SU-DHL-6 (cell line): Measurements from ENCODE around the gene ZNF443.

ENCODE experiments used
- EZH2phosphoT487 ChIP-seq: fragments of 200-600 bp; sonication (generic), shearing (Covaris generic); conservative IDR thresholded peaks from 2 replicates; pipeline ENCODE4 v1.6.1; 2018; ENCODE audit warnings: mild to moderate bottlenecking, antibody characterized with exemption, low read length, moderate library complexity, mixed read lengths
- TF ChIP-seq, protein P1 (sequence below): fragments of 200-600 bp; sonication (generic); IDR thresholded peaks from one replicate; pipeline ENCODE4 v1.5.1; 2017; ENCODE audit warnings: antibody characterized with exemption, mild to moderate bottlenecking, low read length, moderate library complexity; ENCODE audit not compliant: insufficient read depth, poor library complexity, severe bottlenecking

DNA sequence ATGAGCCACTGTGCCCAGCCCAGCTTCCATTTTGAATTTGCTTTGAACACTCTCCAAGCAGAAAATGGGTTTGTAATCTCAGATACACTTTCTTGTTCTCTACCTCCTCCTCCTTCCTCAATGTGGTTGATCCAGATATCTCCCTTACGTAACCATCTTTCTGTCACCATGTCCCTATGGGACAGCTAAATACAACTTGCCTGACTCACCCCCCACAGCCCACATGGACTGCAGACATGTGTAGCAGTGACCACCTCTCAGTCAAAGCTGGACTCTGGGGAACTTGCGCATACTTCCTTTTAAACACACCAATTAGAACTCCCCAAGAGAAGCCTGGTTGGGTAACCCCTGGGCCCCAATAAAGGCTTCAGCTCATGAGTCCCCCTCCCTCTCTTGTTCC lies 28.9 kb downstream of the ZNF443 start:
- TF ChIP-seq, protein P1, sequence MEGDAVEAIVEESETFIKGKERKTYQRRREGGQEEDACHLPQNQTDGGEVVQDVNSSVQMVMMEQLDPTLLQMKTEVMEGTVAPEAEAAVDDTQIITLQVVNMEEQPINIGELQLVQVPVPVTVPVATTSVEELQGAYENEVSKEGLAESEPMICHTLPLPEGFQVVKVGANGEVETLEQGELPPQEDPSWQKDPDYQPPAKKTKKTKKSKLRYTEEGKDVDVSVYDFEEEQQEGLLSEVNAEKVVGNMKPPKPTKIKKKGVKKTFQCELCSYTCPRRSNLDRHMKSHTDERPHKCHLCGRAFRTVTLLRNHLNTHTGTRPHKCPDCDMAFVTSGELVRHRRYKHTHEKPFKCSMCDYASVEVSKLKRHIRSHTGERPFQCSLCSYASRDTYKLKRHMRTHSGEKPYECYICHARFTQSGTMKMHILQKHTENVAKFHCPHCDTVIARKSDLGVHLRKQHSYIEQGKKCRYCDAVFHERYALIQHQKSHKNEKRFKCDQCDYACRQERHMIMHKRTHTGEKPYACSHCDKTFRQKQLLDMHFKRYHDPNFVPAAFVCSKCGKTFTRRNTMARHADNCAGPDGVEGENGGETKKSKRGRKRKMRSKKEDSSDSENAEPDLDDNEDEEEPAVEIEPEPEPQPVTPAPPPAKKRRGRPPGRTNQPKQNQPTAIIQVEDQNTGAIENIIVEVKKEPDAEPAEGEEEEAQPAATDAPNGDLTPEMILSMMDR: no peak
- no peak for TF ChIP-seq EZH2phosphoT487
